H1 (cell line): ENCODE results near the gene KLF16. TPM values are rescaled to one million over a fixed set of nuclear protein-coding genes. Genes with fewer than 3 reads are reported as not detected.

Experiments used
- FOSL1 ChIP-seq: IDR thresholded peaks from 2 replicates; pipeline ENCODE4 v1.6.1; 2011; ENCODE audit warnings: mild to moderate bottlenecking, low read depth, low read length, moderate library complexity; ENCODE audit not compliant: insufficient read depth
- KDM5A ChIP-seq: fragments of 200-600 bp; IDR thresholded peaks from 2 replicates; pipeline ENCODE4 v1.7.1; 2012; ENCODE audit warnings: mild to moderate bottlenecking, low read length, inconsistent platforms, mixed read lengths
- polyA plus RNA-seq, 7 experiments: library from polyadenylated mRNA; depleted of rRNA in 3 of 7; stranded (reverse) in 5 of 7; unstranded in 2 of 7; fragments of >200 nt in 5 of 7; fragments of 200-250 nt in 2 of 7; gene quantifications; 1 replicate in 5 of 7; 2 replicates in 1 of 7; 4 replicates in 1 of 7; pipeline versions ENCODE4 v1.2.1 to v1.2.3, GENCODE V29; 2011 to 2013; ENCODE audit warnings: missing spikeins in 2 of 7, mixed read lengths in 2 of 7
- total RNA-seq: library from RNA; stranded (reverse); fragmentation: NEBNext Ultra II Directional; extraction: Animal tissue kit (Norgen Biotek cat#: 25700); gene quantifications from 2 replicates; pipeline ENCODE4 v1.2.1, GENCODE V29; 2021
- TF ChIP-seq, protein P1 (sequence below), 3 experiments: IDR thresholded peaks; 1 replicate in 2 of 3; 2 replicates in 1 of 3; pipeline versions ENCODE4 v1.5.1 to v1.6.1; 2011; ENCODE audit warnings: low read length in 3 of 3, mild to moderate bottlenecking in 3 of 3, inconsistent platforms in 2 of 3, low read depth in 1 of 3, moderate library complexity in 1 of 3; ENCODE audit not compliant: insufficient read depth in 1 of 3; ENCODE audit errors: control extremely low read depth in 1 of 3
- TF ChIP-seq, protein P2 (sequence below): IDR thresholded peaks from 2 replicates; pipeline ENCODE4 v1.6.1; 2012; ENCODE audit warnings: low read length, inconsistent platforms

The KLF16 gene
- total and polyA plus RNA-seq, 2 of the 8 experiments (the other 6 are each of a cell fraction or from before 2014, with no cell fraction given), result 14.3 to 45.9 TPM

- TF ChIP-seq, protein P1, sequence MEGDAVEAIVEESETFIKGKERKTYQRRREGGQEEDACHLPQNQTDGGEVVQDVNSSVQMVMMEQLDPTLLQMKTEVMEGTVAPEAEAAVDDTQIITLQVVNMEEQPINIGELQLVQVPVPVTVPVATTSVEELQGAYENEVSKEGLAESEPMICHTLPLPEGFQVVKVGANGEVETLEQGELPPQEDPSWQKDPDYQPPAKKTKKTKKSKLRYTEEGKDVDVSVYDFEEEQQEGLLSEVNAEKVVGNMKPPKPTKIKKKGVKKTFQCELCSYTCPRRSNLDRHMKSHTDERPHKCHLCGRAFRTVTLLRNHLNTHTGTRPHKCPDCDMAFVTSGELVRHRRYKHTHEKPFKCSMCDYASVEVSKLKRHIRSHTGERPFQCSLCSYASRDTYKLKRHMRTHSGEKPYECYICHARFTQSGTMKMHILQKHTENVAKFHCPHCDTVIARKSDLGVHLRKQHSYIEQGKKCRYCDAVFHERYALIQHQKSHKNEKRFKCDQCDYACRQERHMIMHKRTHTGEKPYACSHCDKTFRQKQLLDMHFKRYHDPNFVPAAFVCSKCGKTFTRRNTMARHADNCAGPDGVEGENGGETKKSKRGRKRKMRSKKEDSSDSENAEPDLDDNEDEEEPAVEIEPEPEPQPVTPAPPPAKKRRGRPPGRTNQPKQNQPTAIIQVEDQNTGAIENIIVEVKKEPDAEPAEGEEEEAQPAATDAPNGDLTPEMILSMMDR (IDR thresholded peaks at IDR 0.05; ENCODE audit: control extremely low read depth in 1 of 3, insufficient read depth in 1 of 3, low read depth in 1 of 3, low read length in 3 of 3), result no peak
- TF ChIP-seq, protein P2, sequence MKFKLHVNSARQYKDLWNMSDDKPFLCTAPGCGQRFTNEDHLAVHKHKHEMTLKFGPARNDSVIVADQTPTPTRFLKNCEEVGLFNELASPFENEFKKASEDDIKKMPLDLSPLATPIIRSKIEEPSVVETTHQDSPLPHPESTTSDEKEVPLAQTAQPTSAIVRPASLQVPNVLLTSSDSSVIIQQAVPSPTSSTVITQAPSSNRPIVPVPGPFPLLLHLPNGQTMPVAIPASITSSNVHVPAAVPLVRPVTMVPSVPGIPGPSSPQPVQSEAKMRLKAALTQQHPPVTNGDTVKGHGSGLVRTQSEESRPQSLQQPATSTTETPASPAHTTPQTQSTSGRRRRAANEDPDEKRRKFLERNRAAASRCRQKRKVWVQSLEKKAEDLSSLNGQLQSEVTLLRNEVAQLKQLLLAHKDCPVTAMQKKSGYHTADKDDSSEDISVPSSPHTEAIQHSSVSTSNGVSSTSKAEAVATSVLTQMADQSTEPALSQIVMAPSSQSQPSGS, result no peak
- TF ChIP-seq KDM5A (no peak), FOSL1 (no peak)
These were observed 4.8 kb downstream of the KLF16 start (continued) for GRCh38 chr19:1858412-1859081.
